Adrenal gland (tissue), 12 donors: ENCODE measurements around the gene AGAP1. TPM values are rescaled to one million over a fixed set of nuclear protein-coding genes. Genes with fewer than 3 reads are reported as not detected.

Experiments
- DNase-seq, 7 donors: peaks; one replicate each; pipeline ENCODE4 v3.0.0-alpha.2; 2019 to 2020
- H3K27ac ChIP-seq, 5 donors: fragments of 200-600 bp; sonication (generic) in 4 of 5; 1 replicate in 3 of 5; 2 replicates in 2 of 5; pipeline versions ENCODE4 v1.5.1 to v1.8.0; 2016 to 2020; ENCODE audit warnings: mild to moderate bottlenecking in 1 of 5
- H3K27me3 ChIP-seq: fragments of 200-600 bp; 2 replicates; pipeline ENCODE4 v1.8.0; 2021
- H3K36me3 ChIP-seq, 2 donors: fragments of 200-600 bp; replicated peaks in 1 of 2; 1 replicate in 1 of 2; 2 replicates in 1 of 2; pipeline versions ENCODE4 v1.5.1 to v1.8.0; 2018 to 2022
- H3K4me1 ChIP-seq, 2 donors: fragments of 200-600 bp; replicated peaks in 1 of 2; 1 replicate in 1 of 2; 2 replicates in 1 of 2; pipeline versions ENCODE4 v1.5.1 to v1.8.0; 2018 to 2021
- H3K4me3 ChIP-seq, 4 donors: fragments of 200-600 bp; sonication (generic) in 3 of 4; one replicate each; pipeline ENCODE4 v1.5.1; 2016 to 2018
- H3K9me3 ChIP-seq, 3 donors: fragments of 200-600 bp; sonication (generic) in 1 of 3; replicated peaks in 1 of 3; 1 replicate in 2 of 3; 2 replicates in 1 of 3; pipeline versions ENCODE4 v1.5.1 to v1.8.0; 2016 to 2021
- POLR2A ChIP-seq, 2 donors: fragments of 450-650 bp; IDR thresholded peaks; one replicate each; pipeline ENCODE4 v1.6.1; 2017; ENCODE audit warnings: antibody characterized with exemption in 2 of 2, mild to moderate bottlenecking in 2 of 2, moderate library complexity in 1 of 2
- WGBS, 4 donors: extraction: QIAGEN DNeasy Blood & Tissue Kit in 2 of 4; methylation state at CpG; one replicate each; pipeline versions ENCODE4 v1.1.5 to v1.1.7; 2013 to 2017; 5-methylcytosine and 5-hydroxymethylcytosine counted together
- intact Hi-C, 2 donors: fragments of 100-400 bp; cut with DNase I; formaldehyde crosslinking; loops; one replicate each; pipeline versions ENCODE4 v1.14.1 to v1.15.0; 2022 to 2023
- polyA plus RNA-seq, 3 donors: library from polyadenylated mRNA; stranded (reverse); fragments of 200-250 nt in 2 of 3; fragments of 350-450 nt in 1 of 3; fragmentation: Illumina TruSeq in 1 of 3; extraction: RNeasy Lipid Tissue Mini Kit (QIAGEN cat#74804) in 1 of 3; gene quantifications; one replicate each; pipeline ENCODE4 v1.2.3, GENCODE V29; 2013 to 2014
- total RNA-seq, 9 donors: library from RNA; depleted of rRNA in 4 of 9; stranded (reverse); fragments of >200 nt in 4 of 9; fragments of 120-200 nt in 1 of 9; fragmentation: NEBNext Ultra II Directional in 1 of 9; extraction: Animal tissue kit (Norgen Biotek cat#: 25700) in 1 of 9; gene quantifications; one replicate each; pipeline versions ENCODE4 v1.1.0 to v1.2.4, GENCODE V29; 2013 to 2023
- TF ChIP-seq, protein P1 (sequence below), 6 experiments: fragments of 450-650 bp in 4 of 6; fragments of 200-600 bp in 2 of 6; sonication (generic) in 1 of 6; IDR thresholded peaks; 1 replicate in 5 of 6; 2 replicates in 1 of 6; pipeline versions ENCODE4 v1.5.1 to v1.8.0; 2016 to 2021; ENCODE audit warnings: antibody characterized with exemption in 6 of 6, mild to moderate bottlenecking in 2 of 6, moderate library complexity in 1 of 6
- donor health status: healthy with polysubstance abuse.
- donor health status: Bipolar disorder and iron deficiency.
- donor health status: DM: yes; HTN: yes; CAD: no.
- donor health status: DM: no; HTN: no; CAD: no.
- donor health status: DM: no; HTN: no; CAD: no.
- donor health status: DM: yes; HTN: yes; CAD: no.

The AGAP1 gene
- total and polyA plus RNA-seq, 12 donors = 5.3 to 29.6 (median 17.7) TPM

GRCh38 chr2:235854276-235854675 is 360.4 kb downstream of the AGAP1 start:
- H3K36me3 ChIP-seq = no peaks in the 10 kb centered on the region
- intact Hi-C loops = no loop called here
- H3K9me3 ChIP-seq = no peaks in the 10 kb centered on the region
- 92 to 96% (median 95%) methylated on average over 9 of the region's 9 CpGs for WGBS, 4 donors
- no peaks in the 10 kb centered on the region for H3K4me1 ChIP-seq
- DNase-seq = no peak
- H3K4me3 ChIP-seq = no peak overlapping the region
- TF ChIP-seq, protein P1, sequence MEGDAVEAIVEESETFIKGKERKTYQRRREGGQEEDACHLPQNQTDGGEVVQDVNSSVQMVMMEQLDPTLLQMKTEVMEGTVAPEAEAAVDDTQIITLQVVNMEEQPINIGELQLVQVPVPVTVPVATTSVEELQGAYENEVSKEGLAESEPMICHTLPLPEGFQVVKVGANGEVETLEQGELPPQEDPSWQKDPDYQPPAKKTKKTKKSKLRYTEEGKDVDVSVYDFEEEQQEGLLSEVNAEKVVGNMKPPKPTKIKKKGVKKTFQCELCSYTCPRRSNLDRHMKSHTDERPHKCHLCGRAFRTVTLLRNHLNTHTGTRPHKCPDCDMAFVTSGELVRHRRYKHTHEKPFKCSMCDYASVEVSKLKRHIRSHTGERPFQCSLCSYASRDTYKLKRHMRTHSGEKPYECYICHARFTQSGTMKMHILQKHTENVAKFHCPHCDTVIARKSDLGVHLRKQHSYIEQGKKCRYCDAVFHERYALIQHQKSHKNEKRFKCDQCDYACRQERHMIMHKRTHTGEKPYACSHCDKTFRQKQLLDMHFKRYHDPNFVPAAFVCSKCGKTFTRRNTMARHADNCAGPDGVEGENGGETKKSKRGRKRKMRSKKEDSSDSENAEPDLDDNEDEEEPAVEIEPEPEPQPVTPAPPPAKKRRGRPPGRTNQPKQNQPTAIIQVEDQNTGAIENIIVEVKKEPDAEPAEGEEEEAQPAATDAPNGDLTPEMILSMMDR (IDR thresholded peaks at IDR 0.05) = no peak
- TF ChIP-seq POLR2A (IDR thresholded peaks at IDR 0.05) = no peak
- no peaks in the 10 kb centered on the region for H3K27me3 ChIP-seq
- no peak overlapping the region for H3K27ac ChIP-seq

- 95 to 98% (median 97%) methylated on average over 7 of the region's 7 CpGs for WGBS, 4 donors
- TF ChIP-seq POLR2A (IDR thresholded peaks at IDR 0.05) = no peak
- TF ChIP-seq, protein P1 (IDR thresholded peaks at IDR 0.05) = no peak
- Histone ChIP-seq H3K4me1 (no peaks in the 10 kb centered on the region), H3K36me3 (no peaks in the 10 kb centered on the region), H3K4me3 (no peak overlapping the region), H3K27ac (no peak overlapping the region), H3K27me3 (no peaks in the 10 kb centered on the region), H3K9me3 (no peaks in the 10 kb centered on the region)
- intact Hi-C loops = no loop called here
- no peak for DNase-seq
Observed at GRCh38 chr2:235855011-235855410, 361.2 kb downstream of the AGAP1 start.

GRCh38 chr2:235856151-235856854 is 362.5 kb downstream of the AGAP1 start:
- Histone ChIP-seq H3K4me3 (no peak overlapping the region), H3K9me3 (no peaks in the 10 kb centered on the region), H3K4me1 (no peaks in the 10 kb centered on the region), H3K27me3 (no peaks in the 10 kb centered on the region), H3K27ac (no peak overlapping the region), H3K36me3 (no peaks in the 10 kb centered on the region)
- TF ChIP-seq POLR2A (IDR thresholded peaks at IDR 0.05) = no peak
- TF ChIP-seq, protein P1 (IDR thresholded peaks at IDR 0.05) = no peak
- WGBS, 4 donors = 96 to 99% (median 98%) methylated on average over 10 to 11 of the region's 11 CpGs
- DNase-seq = peak in 1 of 7 donors; percentile 31
- intact Hi-C loops = no loop called here

GRCh38 chr2:235857598-235857997 is 363.8 kb downstream of the AGAP1 start:
- H3K36me3 ChIP-seq = no peaks in the 10 kb centered on the region
- H3K27ac ChIP-seq = no peak overlapping the region
- no peaks in the 10 kb centered on the region for H3K9me3 ChIP-seq
- H3K4me3 ChIP-seq = no peak overlapping the region
- H3K4me1 ChIP-seq = no peaks in the 10 kb centered on the region
- H3K27me3 ChIP-seq = no peaks in the 10 kb centered on the region
- 81 to 95% (median 91%) methylated on average over 4 of the region's 4 CpGs for WGBS, 4 donors
- intact Hi-C loops = no loop called here
- no peak for DNase-seq
- TF ChIP-seq, protein P1 (IDR thresholded peaks at IDR 0.05) = no peak
